ENCODE results near the gene RAP1GDS1. TPM values are rescaled to one million over a fixed set of nuclear protein-coding genes. Genes with fewer than 3 reads are reported as not detected.
"Not testable (repeated sequence)": the region's sequence is repeated elsewhere in the genome, so short reads cannot be mapped to it uniquely, and the experiment has no call there.

The RAP1GDS1 gene
- polyA plus RNA-seq, 1 of the 3 experiments (the other 2 are of a cell fraction): 25.6 TPM

GRCh38 chr4:98326168-98326567, 65.0 kb downstream of the RAP1GDS1 start (continued):
- no peak for TF ChIP-seq PBX3 (IDR thresholded peaks at IDR 0.05)

GRCh38 chr4:98327694-98328093, 66.5 kb downstream of the RAP1GDS1 start:
- peaks cover 15% of the 10 kb centered on the region for H3F3A ChIP-seq (replicated peaks; ENCODE audit: insufficient read depth)
- peaks cover 0 to 22% of the 10 kb centered on the region in 2 experiments for H3K36me3 ChIP-seq (replicated peaks in 1 of 2; ENCODE audit: control insufficient read depth in 1 of 2, insufficient read depth in 2 of 2, low read length in 1 of 2)
- no peak for DNase-seq
- no peak overlapping the region for H3K9ac ChIP-seq
- CTCF ChIA-PET: no interaction called here
- no peak overlapping the region for H3K27ac ChIP-seq (ENCODE audit: low read depth in 2 of 2, low read length in 1 of 2)
- no peaks in the 10 kb centered on the region for H3K27me3 ChIP-seq (ENCODE audit: insufficient read depth)
- no peak for TF ChIP-seq YY1 (IDR thresholded peaks at IDR 0.05; ENCODE audit: low read depth)
- no peaks in the 10 kb centered on the region for H3K9me2 ChIP-seq
- no peak overlapping the region for H3K4me2 ChIP-seq
- H3K4me3 ChIP-seq (ENCODE audit: low read depth in 2 of 2, low read length in 1 of 2): no peak overlapping the region
- no peaks in the 10 kb centered on the region for H3K4me1 ChIP-seq (ENCODE audit: control insufficient read depth in 1 of 2, insufficient read depth in 2 of 2, low read depth in 1 of 2, low read length in 1 of 2)
- peaks cover 15% of the 10 kb centered on the region; the same call in 1 of the 2 replicates for H3K9me3 ChIP-seq
- H2AFZ ChIP-seq (ENCODE audit: low read depth): no peak overlapping the region
- 97% methylated on average over 1 of the region's 1 CpG for whole genome bisulfite sequencing (ENCODE audit: low lambda C conversion rate)
- no peaks in the 10 kb centered on the region for H4K20me1 ChIP-seq (ENCODE audit: insufficient read depth)
- POLR2A ChIA-PET: no interaction called here
- peaks cover 5% of the 10 kb centered on the region; the same call in 1 of the 2 replicates for H3K79me2 ChIP-seq (ENCODE audit: insufficient read depth)

DNA sequence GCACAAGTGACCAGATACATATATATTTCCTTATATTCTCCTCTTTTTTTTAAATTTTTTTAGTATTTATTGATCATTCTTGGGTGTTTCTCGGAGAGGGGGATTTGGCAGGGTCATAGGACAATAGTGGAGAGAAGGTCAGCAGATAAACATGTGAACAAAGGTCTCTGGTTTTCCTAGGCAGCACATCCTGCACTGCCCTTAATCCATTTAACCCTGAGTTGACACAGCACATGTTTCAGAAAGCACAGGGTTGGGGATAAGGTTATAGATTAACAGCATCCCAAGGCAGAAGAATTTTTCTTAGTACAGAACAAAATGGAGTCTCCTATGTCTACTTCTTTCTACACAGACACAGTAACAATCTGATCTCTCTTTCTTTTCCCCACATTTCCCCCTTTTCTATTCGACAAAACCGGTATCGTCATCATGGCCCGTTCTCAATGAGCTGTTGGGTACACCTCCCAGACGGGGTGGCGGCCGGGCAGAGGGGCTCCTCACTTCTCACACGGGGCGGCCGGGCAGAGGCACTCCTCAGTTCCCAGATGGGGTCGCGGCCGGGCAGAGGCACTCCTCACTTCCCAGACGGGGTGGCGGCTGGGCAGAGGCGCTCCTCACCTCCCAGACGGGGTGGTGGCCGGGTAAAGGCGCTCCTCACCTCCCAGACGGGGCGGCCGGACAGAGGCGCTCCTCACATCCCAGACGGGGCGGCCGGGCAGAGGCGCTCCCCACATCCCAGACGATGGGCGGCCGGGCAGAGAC, 68.9 kb downstream of the RAP1GDS1 start:
- H3K4me3 ChIP-seq (ENCODE audit: low read depth in 2 of 2, low read length in 1 of 2); H3K79me2 ChIP-seq (ENCODE audit: insufficient read depth); DNase-seq; H3K9me2 ChIP-seq; POLR2A ChIA-PET; H3K27ac ChIP-seq (ENCODE audit: low read depth in 2 of 2, low read length in 1 of 2); H4K20me1 ChIP-seq (ENCODE audit: insufficient read depth); H3K9ac ChIP-seq; H3K27me3 ChIP-seq (ENCODE audit: insufficient read depth); H3K4me1 ChIP-seq (ENCODE audit: control insufficient read depth in 1 of 2, insufficient read depth in 2 of 2, low read depth in 1 of 2, low read length in 1 of 2); H2AFZ ChIP-seq (ENCODE audit: low read depth); CTCF ChIA-PET; H3K4me2 ChIP-seq: not testable (repeated sequence)
- peaks cover 0 to 32% of the 10 kb centered on the region in 2 experiments for H3K36me3 ChIP-seq (replicated peaks in 1 of 2; ENCODE audit: control insufficient read depth in 1 of 2, insufficient read depth in 2 of 2, low read length in 1 of 2)
- peaks cover 22% of the 10 kb centered on the region for H3K9me3 ChIP-seq
- 96% methylated on average over 20 of the region's 31 CpGs for WGBS (ENCODE audit: low lambda C conversion rate)
- H3F3A ChIP-seq (replicated peaks; ENCODE audit: insufficient read depth): peaks cover 17% of the 10 kb centered on the region

DNA sequence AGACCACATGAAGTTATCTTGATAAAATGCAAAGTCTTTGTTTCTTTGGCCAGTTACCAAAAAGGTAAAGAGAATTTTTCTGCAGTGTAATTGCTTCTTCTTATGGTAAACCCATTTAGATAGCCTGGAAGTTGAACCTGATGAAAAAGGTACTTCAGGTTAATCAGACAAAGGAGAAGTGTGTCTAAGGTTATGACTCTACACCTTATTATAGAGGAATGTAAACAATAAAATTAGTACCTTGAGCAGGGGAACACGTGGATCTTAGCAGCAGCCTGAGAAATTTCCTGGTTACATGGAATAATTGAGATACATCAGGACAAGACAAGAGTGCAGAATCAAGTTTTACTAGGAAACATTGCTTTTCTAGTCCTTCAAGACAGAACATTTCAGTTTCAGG, 70.8 kb downstream of the RAP1GDS1 start:
- no peak for TF ChIP-seq USF1 (IDR thresholded peaks at IDR 0.05; ENCODE audit: borderline replicate concordance, low read depth)
- no peak for TF ChIP-seq ZBTB33 (IDR thresholded peaks at IDR 0.05; ENCODE audit: borderline replicate concordance, low read depth)
- H3K4me3 ChIP-seq (ENCODE audit: low read depth in 2 of 2, low read length in 1 of 2): no peak overlapping the region
- CTCF ChIA-PET: no interaction called here
- H3F3A ChIP-seq (replicated peaks; ENCODE audit: insufficient read depth): peaks cover 17% of the 10 kb centered on the region
- peaks cover 12% of the 10 kb centered on the region for H3K79me2 ChIP-seq (ENCODE audit: insufficient read depth)
- peaks cover 0 to 32% of the 10 kb centered on the region in 2 experiments for H3K36me3 ChIP-seq (replicated peaks in 1 of 2; ENCODE audit: control insufficient read depth in 1 of 2, insufficient read depth in 2 of 2, low read length in 1 of 2)
- H3K27ac ChIP-seq (ENCODE audit: low read depth in 2 of 2, low read length in 1 of 2): no peak overlapping the region
- 65% methylated on average over 1 of the region's 1 CpG for WGBS (ENCODE audit: low lambda C conversion rate)
- H3K4me1 ChIP-seq (ENCODE audit: control insufficient read depth in 1 of 2, insufficient read depth in 2 of 2, low read depth in 1 of 2, low read length in 1 of 2): no peaks in the 10 kb centered on the region
- H3K9ac ChIP-seq: no peak overlapping the region
- DNase-seq: no peak
- H4K20me1 ChIP-seq (ENCODE audit: insufficient read depth): no peaks in the 10 kb centered on the region
- H3K4me2 ChIP-seq: no peak overlapping the region
- H3K9me3 ChIP-seq: peaks cover 22% of the 10 kb centered on the region
- POLR2A ChIA-PET: no interaction called here
- no peaks in the 10 kb centered on the region for H3K27me3 ChIP-seq (ENCODE audit: insufficient read depth)
- H3K9me2 ChIP-seq: no peaks in the 10 kb centered on the region
- no peak overlapping the region for H2AFZ ChIP-seq (ENCODE audit: low read depth)
